Right lobe of liver (tissue), 4 donors: ENCODE data around the gene NCSTN.

Experiments
- CTCF ChIP-seq, 4 donors: fragments of 200-600 bp in 3 of 4; fragments of 450-650 bp in 1 of 4; IDR thresholded peaks; one replicate each; pipeline versions ENCODE4 v1.5.1 to v1.8.0; 2016 to 2022; ENCODE audit warnings: antibody characterized with exemption in 4 of 4, mild to moderate bottlenecking in 2 of 4
- POLR2A ChIP-seq: fragments of 450-650 bp; IDR thresholded peaks from one replicate; pipeline ENCODE4 v1.6.1; 2017; ENCODE audit warnings: antibody characterized with exemption, mild to moderate bottlenecking
- donor health status: DM: no; HTN: no; CAD: no.
- donor health status: DM: no; HTN: no; CAD: no.
- donor health status: DM: no; HTN: yes; CAD: no.

DNA sequence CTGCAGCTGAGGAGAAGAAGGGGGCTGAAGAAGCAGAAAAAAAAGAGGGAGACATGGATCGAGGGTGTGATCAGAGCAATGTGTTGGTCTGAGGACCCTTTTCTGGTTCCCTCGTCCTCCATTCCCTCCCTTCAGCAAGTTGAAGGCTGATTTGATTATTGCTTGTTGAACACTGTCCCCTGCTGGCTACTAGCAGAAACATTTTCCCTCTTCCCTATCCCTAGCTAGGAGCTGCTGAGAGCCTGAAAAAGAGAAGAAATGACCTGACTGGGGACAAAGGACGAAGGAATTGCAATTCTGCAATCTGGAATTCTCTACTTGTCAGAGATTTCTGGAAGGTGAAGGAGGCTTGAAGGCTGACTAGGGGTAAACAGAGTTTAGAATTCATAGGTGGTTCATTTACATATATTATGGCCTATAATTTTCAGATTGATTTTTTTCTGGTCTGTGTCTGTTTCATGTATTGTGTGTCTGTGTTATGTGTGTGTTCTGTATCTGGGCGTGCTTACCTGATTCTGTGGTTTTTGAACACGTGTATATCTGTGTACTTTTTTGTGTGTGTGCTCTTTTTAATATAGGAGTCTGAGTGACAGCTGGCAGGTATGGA, 33.4 kb downstream of the NCSTN start:
- TF ChIP-seq CTCF (IDR thresholded peaks at IDR 0.05) (peak; percentile 86 to 96 (median 90)), POLR2A (no peak)
